GM12872 (cell line): ENCODE measurements around the gene NKX1-1.

Experiments used
- TF ChIP-seq, protein P1 (sequence below): IDR thresholded peaks from 3 replicates; pipeline ENCODE4 v1.5.1; 2011; ENCODE audit warnings: low read depth, mild to moderate bottlenecking, low read length, moderate library complexity; ENCODE audit not compliant: insufficient read depth

Gene NKX1-1

DNA sequence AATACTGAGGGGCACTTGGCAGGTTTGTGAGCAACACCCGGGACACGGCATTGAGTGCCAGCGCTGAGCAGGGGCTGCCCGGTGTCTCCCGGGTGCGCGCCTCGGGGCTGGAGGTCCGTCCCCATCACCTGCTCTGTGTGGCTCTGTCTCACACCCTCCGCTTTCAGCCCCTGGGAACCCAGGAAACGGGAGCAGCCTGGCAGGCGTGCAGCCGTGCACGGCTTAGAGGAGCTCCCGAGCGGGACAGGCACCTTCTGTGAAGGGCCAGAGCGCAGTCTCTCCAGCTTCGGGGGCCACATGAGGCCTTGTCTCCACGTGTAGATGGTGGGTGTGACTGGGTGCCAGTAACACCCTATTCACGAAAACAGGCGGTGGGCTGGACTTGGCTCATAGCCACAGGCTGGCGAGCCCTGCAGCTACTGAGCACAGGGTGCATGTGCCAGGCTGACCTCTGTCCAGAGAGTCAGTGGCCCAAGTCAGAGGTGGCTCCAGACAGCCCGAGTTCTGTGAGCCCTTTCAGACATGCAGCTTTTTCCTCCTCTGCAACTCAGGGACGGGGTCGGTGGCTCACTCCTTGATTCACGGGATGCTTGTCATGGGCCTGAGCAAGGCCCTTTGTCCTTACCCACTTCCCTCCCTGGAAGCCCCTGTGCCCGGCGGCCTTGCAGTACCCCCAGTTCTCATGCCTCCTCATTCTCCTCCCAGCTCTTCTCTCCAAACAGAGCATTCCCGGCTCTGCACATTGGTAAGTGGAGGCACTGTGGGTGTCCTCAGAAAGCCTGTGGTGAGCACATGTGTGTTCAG lies 35.7 kb downstream of the NKX1-1 start:
- TF ChIP-seq, protein P1, sequence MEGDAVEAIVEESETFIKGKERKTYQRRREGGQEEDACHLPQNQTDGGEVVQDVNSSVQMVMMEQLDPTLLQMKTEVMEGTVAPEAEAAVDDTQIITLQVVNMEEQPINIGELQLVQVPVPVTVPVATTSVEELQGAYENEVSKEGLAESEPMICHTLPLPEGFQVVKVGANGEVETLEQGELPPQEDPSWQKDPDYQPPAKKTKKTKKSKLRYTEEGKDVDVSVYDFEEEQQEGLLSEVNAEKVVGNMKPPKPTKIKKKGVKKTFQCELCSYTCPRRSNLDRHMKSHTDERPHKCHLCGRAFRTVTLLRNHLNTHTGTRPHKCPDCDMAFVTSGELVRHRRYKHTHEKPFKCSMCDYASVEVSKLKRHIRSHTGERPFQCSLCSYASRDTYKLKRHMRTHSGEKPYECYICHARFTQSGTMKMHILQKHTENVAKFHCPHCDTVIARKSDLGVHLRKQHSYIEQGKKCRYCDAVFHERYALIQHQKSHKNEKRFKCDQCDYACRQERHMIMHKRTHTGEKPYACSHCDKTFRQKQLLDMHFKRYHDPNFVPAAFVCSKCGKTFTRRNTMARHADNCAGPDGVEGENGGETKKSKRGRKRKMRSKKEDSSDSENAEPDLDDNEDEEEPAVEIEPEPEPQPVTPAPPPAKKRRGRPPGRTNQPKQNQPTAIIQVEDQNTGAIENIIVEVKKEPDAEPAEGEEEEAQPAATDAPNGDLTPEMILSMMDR = no peak

DNA sequence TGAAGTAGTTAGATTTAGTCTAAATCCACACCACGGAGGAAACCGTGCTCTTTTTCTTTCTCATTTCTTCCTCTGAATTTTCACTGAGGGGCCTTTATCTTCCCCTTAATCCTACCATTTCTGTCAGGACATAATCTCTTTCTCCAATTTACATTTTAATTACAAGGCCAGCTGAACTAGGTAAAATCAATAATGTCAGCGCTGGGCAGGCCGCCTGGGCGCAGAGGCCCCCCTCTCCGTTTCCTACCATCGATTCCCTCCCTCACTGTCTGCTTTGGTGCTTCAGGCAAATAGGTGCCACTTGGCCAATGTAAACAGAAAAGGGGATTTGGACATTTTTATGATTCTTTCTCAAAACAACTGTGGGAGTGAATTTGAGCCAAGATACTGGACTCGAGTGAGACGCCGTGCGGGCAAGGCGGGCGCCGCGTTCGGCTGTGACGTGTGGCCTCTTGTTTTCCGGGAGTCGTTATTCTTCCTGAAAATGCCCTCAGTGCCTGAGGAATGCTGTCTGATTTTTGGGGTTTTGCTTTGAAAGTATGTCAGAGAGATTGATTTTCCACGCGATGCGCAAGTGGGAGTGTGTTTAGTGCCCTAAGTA lies 36.7 kb downstream of the NKX1-1 start:
- TF ChIP-seq, protein P1 = no peak

DNA sequence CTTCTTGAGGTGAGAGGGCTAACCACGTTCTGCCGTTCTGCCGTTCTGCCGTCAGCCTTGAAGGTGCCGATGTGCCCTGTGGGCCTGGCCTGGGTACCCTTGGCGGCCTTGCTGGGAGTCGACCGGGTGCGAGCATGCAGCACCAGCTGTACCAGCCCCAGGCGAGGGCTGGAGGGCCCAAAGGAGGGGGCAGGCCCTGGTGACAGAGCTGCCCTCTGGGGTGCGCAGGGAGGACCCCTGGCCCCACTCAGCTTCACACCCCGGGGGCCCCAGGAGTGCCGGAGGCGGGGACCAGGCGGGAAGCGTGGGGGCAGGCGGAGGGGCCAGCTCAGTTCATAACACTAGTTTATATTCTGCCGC lies 37.2 kb downstream of the NKX1-1 start:
- TF ChIP-seq, protein P1 = no peak

DNA sequence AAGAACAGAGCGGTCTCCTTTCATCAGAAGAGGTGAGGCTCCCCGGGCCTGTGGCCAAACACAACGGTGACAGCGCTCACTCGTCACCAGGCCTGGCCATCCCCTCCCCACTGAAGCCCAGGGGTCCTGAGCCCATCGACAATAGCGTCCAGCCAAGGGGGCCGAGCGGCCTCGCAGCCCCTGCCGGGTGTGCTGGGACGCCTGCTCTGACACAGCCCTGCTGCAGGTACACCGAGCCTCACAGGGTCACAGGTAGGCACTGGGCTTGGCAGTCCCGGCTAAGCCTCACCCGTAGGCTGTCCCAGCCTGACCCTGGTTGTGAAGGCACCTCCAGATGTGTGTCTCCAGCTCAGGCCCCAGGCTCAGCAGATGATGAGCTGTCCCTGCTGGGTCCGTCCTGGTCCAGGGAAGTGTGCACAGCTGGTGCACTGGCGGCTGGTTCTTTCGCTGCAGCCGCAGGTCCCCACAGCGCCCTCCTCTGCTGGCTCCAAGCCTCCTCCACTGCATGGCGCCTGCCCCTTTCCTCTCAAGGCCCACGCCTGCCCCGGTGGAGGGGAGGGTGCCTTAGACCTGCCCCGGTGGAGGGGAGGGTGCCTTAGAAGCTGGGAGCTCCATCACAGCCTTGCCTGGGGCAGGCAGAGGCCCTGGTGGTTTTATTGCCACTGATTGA lies 37.7 kb downstream of the NKX1-1 start:
- TF ChIP-seq, protein P1 = no peak

DNA sequence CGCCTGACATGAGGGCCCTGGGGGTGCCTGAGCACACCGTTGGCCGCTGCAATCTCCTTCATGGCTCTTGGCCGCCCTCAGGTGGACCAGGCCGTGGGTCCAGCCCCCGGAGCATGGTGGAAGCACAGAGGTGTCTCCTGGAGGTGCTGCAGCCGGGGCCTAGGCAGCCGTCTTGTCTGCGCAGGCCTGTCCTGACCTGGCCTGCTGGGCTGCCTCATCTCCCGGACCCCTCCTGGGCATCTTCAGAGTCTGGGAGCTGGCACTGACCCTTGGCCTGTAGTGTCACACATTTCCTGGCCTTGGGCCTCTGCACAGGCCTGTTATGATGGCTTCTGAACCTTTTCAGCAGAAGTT lies 38.3 kb downstream of the NKX1-1 start:
- TF ChIP-seq, protein P1 = no peak

DNA sequence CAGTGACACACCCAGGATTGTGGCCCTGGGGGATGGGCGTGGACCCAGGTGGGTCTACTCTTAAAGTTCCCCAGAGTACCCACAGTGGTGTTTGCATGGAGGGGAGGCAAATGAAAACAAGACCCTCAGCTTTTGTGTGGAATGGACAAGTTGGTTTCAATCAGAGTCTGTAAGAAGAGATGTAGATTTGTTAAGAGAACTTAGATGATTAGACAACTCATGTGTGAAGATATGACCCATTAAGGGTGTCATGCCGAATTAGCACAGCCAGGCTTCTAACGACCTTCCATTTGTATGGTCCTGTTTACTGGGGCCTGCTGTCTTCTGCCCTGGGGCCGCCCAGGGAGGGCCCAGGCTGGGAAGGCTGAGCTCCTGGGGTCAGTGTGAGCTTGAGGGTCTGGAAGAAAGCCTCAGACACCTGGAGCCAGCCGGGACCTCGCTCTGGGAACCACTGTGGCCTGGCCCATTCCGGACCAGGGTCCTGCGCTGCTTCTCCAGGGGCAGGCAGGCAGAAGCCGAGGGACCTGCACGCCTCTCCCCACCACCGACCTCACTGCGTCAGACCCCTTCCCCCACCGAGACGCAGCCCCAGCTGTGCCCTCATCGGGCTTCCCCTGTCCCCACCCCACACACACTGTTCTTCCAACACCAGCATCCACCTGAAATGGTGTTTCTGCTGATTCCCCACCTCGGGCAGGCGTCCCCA lies 38.9 kb downstream of the NKX1-1 start:
- TF ChIP-seq, protein P1 = no peak
